Measurements from ENCODE around the gene COBL.

COBL gene

GRCh38 chr7:51243631-51244030 is 73.0 kb downstream of the COBL start:
- no peak for DNase-seq (ENCODE audit: insufficient read length)
- FAIRE-seq = no peak
- no peak for TF ChIP-seq TAF1 (IDR thresholded peaks at IDR 0.05; ENCODE audit: borderline replicate concordance, low read depth, low read length)
- TF ChIP-seq POLR2AphosphoS5 (IDR thresholded peaks at IDR 0.05; ENCODE audit: low read depth, low read length) = no peak
- TF ChIP-seq POLR2A (IDR thresholded peaks at IDR 0.05; ENCODE audit: low read depth, low read length) = no peak

GRCh38 chr7:51242881-51243518 is 73.6 kb downstream of the COBL start:
- TF ChIP-seq POLR2A (IDR thresholded peaks at IDR 0.05; ENCODE audit: low read depth, low read length) (no peak), TAF1 (IDR thresholded peaks at IDR 0.05; ENCODE audit: borderline replicate concordance, low read depth, low read length) (no peak), POLR2AphosphoS5 (IDR thresholded peaks at IDR 0.05; ENCODE audit: low read depth, low read length) (no peak)
- DNase-seq (ENCODE audit: insufficient read length) (no peak), FAIRE-seq (no peak)

- FAIRE-seq (no peak), DNase-seq (ENCODE audit: insufficient read length) (no peak)
- TF ChIP-seq POLR2AphosphoS5 (IDR thresholded peaks at IDR 0.05; ENCODE audit: low read depth, low read length) (no peak), POLR2A (IDR thresholded peaks at IDR 0.05; ENCODE audit: low read depth, low read length) (no peak), TAF1 (IDR thresholded peaks at IDR 0.05; ENCODE audit: borderline replicate concordance, low read depth, low read length) (no peak)
Observed at GRCh38 chr7:51242007-51242691, 74.5 kb downstream of the COBL start.

GRCh38 chr7:51240868-51241267 is 75.7 kb downstream of the COBL start:
- no peak for FAIRE-seq
- TF ChIP-seq POLR2AphosphoS5 (IDR thresholded peaks at IDR 0.05; ENCODE audit: low read depth, low read length) (no peak), TAF1 (IDR thresholded peaks at IDR 0.05; ENCODE audit: borderline replicate concordance, low read depth, low read length) (no peak), POLR2A (IDR thresholded peaks at IDR 0.05; ENCODE audit: low read depth, low read length) (no peak)

GRCh38 chr7:51239691-51240090 is 76.9 kb downstream of the COBL start:
- no peak for FAIRE-seq
- TF ChIP-seq POLR2A (IDR thresholded peaks at IDR 0.05; ENCODE audit: low read depth, low read length) (no peak), POLR2AphosphoS5 (IDR thresholded peaks at IDR 0.05; ENCODE audit: low read depth, low read length) (no peak), TAF1 (IDR thresholded peaks at IDR 0.05; ENCODE audit: borderline replicate concordance, low read depth, low read length) (no peak)

More at GRCh38 chr7:51240868-51241267, 75.7 kb downstream of the COBL start:
- no peak for DNase-seq (ENCODE audit: insufficient read length)

GRCh38 chr7:51238981-51239495 is 77.6 kb downstream of the COBL start:
- FAIRE-seq (no peak), DNase-seq (ENCODE audit: insufficient read length) (no peak)
- TF ChIP-seq POLR2AphosphoS5 (IDR thresholded peaks at IDR 0.05; ENCODE audit: low read depth, low read length) (no peak), TAF1 (IDR thresholded peaks at IDR 0.05; ENCODE audit: borderline replicate concordance, low read depth, low read length) (no peak), POLR2A (IDR thresholded peaks at IDR 0.05; ENCODE audit: low read depth, low read length) (no peak)

More at GRCh38 chr7:51239691-51240090, 76.9 kb downstream of the COBL start:
- no peak for DNase-seq (ENCODE audit: insufficient read length)

GRCh38 chr7:51237446-51238133 is 79.0 kb downstream of the COBL start:
- FAIRE-seq (no peak), DNase-seq (ENCODE audit: insufficient read length) (no peak)
- no peak for TF ChIP-seq TAF1 (IDR thresholded peaks at IDR 0.05; ENCODE audit: borderline replicate concordance, low read depth, low read length)
- TF ChIP-seq POLR2A (IDR thresholded peaks at IDR 0.05; ENCODE audit: low read depth, low read length) = no peak
- no peak for TF ChIP-seq POLR2AphosphoS5 (IDR thresholded peaks at IDR 0.05; ENCODE audit: low read depth, low read length)

GRCh38 chr7:51236470-51237132 is 80.0 kb downstream of the COBL start:
- TF ChIP-seq POLR2A (IDR thresholded peaks at IDR 0.05; ENCODE audit: low read depth, low read length) (no peak), TAF1 (IDR thresholded peaks at IDR 0.05; ENCODE audit: borderline replicate concordance, low read depth, low read length) (no peak), POLR2AphosphoS5 (IDR thresholded peaks at IDR 0.05; ENCODE audit: low read depth, low read length) (no peak)
- DNase-seq (ENCODE audit: insufficient read length) = no peak
- no peak for FAIRE-seq

GRCh38 chr7:51235593-51236313 is 80.9 kb downstream of the COBL start:
- no peak for TF ChIP-seq POLR2A (IDR thresholded peaks at IDR 0.05; ENCODE audit: low read depth, low read length)
- TF ChIP-seq POLR2AphosphoS5 (IDR thresholded peaks at IDR 0.05; ENCODE audit: low read depth, low read length) = no peak
- no peak for TF ChIP-seq TAF1 (IDR thresholded peaks at IDR 0.05; ENCODE audit: borderline replicate concordance, low read depth, low read length)
- DNase-seq (ENCODE audit: insufficient read length) = no peak
- no peak for FAIRE-seq

- no peak for TF ChIP-seq POLR2AphosphoS5 (IDR thresholded peaks at IDR 0.05; ENCODE audit: low read depth, low read length)
- no peak for TF ChIP-seq POLR2A (IDR thresholded peaks at IDR 0.05; ENCODE audit: low read depth, low read length)
- no peak for TF ChIP-seq TAF1 (IDR thresholded peaks at IDR 0.05; ENCODE audit: borderline replicate concordance, low read depth, low read length)
- FAIRE-seq (no peak), DNase-seq (ENCODE audit: insufficient read length) (no peak)
Observed at GRCh38 chr7:51234609-51235308, 81.8 kb downstream of the COBL start.

All from GM12892 (cell line).